Epithelial cell of esophagus (primary cell): ENCODE results near the gene TNNI3K.

Source experiments
- DNase-seq: peaks from one replicate; pipeline ENCODE4 v3.0.0; 2010; ENCODE audit warnings: low read depth
- H3K4me3 ChIP-seq: 2 replicates; pipeline ENCODE4 v1.5.1; 2011; ENCODE audit warnings: mild to moderate bottlenecking, low read length, control low read depth
- CTCF ChIP-seq: IDR thresholded peaks from 2 replicates; pipeline ENCODE4 v1.5.1; 2011; ENCODE audit warnings: low read depth, mild to moderate bottlenecking, low read length, control low read depth, inconsistent platforms; ENCODE audit not compliant: insufficient read depth; ENCODE audit errors: missing control alignments

Gene TNNI3K

GRCh38 chr1:74570797-74571492 is 335.8 kb downstream of the TNNI3K start:
- no peak overlapping the region for H3K4me3 ChIP-seq
- DNase-seq, result no peak
- TF ChIP-seq CTCF, result no peak

GRCh38 chr1:74571493-74571800 is 336.3 kb downstream of the TNNI3K start:
- no peak for TF ChIP-seq CTCF
- DNase-seq, result no peak
- H3K4me3 ChIP-seq, result no peak overlapping the region

- DNase-seq, result no peak
- H3K4me3 ChIP-seq, result no peak overlapping the region
- no peak for TF ChIP-seq CTCF
These were observed 336.7 kb downstream of the TNNI3K start for GRCh38 chr1:74571891-74572290.

GRCh38 chr1:74578101-74578500 is 342.9 kb downstream of the TNNI3K start:
- no peak for TF ChIP-seq CTCF
- H3K4me3 ChIP-seq, result no peak overlapping the region
- DNase-seq, result no peak

- H3K4me3 ChIP-seq, result no peak overlapping the region
- no peak for DNase-seq
- no peak for TF ChIP-seq CTCF
These were observed 344.2 kb downstream of the TNNI3K start for GRCh38 chr1:74579425-74579824.

- DNase-seq, result no peak
- H3K4me3 ChIP-seq, result no peak overlapping the region
- TF ChIP-seq CTCF, result no peak
These were observed 348.2 kb downstream of the TNNI3K start for GRCh38 chr1:74583397-74583796.

- TF ChIP-seq CTCF, result no peak
- no peak for DNase-seq
These were observed 349.0 kb downstream of the TNNI3K start for GRCh38 chr1:74584185-74584584.

More at GRCh38 chr1:74584185-74584584, 349.0 kb downstream of the TNNI3K start:
- no peak overlapping the region for H3K4me3 ChIP-seq
